Activated CD8-positive, alpha-beta memory T cell treated with anti-CD3 and anti-CD28 coated beads, Interleukin-2, amount 50 U/mL, for 48 hours (primary cell): ENCODE measurements around the gene MAPK11.
"Not testable (repeated sequence)": the region's sequence is repeated elsewhere in the genome, so short reads cannot be mapped to it uniquely, and the experiment has no call there.

Experiments
- DNase-seq: peaks from one replicate; pipeline ENCODE4 v3.0.0-alpha.2; 2020

Gene MAPK11

DNA sequence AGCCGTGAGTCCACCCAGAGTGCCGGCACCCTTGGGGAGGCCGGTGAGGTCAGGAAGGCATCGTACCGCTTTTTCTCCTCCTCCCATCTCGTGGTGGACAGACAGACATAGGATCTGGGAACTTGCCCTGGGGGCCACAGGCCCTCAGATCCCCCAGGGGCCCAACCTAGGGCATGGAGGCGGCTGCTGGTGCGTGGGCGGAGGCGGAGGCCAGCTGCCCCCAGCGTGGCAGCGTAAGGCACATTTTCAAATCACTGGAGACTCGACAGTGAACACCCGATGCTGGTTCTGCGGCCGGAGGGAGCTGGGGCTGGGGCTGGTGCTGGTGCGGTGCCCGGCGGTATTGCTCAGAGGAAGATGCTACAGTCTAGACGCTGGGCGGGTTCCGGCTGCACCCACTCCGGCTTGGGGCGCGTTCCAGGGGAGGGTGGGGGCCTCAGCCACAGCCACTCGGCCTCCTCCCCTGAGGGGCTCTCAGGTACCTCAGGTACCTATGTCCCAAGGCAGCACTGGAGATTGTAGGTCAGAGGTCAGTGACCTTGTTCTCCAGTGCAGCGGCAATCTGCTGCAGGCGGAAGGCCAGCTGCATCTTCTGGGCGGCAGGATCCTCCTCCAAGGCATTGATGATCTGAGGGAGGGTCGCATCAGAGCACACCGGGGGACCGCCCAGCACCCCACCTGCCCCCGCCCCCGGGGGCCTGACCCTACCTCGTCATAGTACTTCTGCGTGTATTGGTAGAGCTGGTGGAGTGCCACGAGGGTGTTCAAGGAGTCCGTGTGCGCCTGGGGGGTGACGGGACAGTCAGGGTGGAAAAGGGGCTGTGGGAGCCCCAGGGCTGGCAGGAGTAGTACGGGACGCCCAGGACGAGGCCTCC lies 5.2 kb upstream of the MAPK11 start:
- DNase-seq, result no peak

DNA sequence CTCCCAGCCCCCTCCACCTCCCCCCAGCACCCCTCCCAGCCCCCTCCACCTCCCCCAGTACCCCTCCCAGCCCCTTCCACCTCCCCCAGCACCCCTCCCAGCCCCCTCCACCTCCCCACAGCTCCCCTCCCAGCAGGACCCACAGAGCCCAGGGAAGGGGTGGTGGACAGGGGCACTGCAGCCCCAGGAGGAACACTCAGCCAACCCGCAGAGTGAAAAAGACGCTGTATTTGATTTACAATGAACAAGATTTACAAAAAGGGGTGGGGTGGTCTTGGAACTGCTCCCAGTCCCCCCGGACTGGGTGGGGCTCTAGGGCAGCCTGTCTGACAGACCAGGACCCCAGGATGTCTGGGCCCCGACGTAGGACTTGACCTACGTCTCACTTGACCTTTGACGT lies 4.6 kb upstream of the MAPK11 start:
- DNase-seq, result no peak

DNA sequence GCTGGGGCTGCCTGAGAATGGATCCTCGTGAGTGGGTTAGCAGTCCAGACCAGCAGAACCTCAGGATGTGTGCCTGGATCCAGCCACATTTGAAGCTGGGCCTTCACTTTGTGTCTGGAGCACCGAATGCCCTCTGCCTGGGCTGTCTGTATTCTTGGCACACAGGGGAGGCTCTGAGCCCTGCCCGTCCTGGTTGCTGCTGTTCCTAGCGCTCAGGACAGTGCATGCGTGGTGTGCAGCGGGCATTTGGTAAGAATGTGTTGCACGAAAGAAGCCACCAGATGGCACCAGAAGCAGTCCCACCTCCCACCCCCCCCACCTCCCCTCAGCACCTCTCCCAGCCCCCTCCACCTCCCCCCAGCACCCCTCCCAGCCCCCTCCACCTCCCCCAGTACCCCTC lies 4.1 kb upstream of the MAPK11 start:
- no peak for DNase-seq

DNA sequence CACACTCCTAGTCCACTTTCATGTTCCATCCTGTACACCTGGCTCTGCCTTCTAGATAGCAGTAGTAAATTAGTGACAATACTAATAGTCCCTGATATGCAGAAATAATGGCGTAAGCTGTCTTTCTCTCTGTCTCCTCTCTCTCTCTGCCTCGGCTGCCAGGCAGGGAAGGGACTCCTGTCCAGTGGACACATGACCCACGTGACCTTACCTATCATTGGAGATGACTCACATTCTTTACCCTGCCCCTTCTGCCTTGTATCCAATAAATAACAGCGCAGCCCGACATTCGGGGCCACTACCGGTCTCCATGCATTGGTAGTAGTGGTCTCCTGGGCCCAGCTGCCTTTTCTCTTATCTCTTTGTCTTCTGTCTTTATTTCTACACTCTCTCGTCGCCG lies 3.6 kb upstream of the MAPK11 start:
- DNase-seq, result not testable (repeated sequence)

- not testable (repeated sequence) for DNase-seq
These were observed 3.2 kb upstream of the MAPK11 start for GRCh38 chr22:50273352-50273751.

DNA sequence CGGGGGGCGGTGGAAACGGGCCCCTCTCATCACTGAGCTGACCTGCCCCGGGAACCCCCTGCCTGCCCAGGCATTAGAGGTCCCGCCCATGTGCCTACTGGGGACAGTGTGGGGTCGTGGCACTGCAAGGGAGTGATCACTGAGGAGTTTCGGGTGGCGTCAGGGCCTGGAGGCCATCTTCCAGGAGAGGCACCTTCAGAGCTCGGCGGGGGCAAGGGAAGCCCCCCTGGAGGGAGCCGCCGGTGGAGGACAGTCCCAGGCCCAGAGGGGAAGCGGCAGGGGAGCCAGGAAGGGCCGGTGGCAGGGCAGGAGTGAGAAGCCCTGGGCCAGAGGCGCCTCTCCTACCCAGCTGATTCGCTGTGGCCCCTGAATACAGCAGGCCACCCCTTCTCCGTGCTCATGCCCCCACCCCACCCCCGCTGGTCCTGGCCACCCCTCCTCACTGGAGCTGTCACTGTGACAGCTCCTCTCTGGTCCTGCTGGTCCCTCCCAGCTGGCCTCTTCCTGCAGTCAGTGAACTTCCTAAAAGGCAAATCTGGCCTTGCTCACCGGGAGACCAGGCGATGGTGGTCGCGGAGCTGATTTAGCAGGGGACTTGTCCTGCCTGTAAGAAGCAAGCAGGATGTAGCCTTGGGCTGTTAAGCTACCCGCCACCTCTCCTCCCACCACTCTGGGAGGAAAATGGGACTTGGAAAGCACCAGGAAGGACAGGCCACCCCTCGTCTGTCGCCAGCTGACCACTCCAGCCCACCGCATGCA lies 2.0 kb upstream of the MAPK11 start:
- DNase-seq, result no peak

DNA sequence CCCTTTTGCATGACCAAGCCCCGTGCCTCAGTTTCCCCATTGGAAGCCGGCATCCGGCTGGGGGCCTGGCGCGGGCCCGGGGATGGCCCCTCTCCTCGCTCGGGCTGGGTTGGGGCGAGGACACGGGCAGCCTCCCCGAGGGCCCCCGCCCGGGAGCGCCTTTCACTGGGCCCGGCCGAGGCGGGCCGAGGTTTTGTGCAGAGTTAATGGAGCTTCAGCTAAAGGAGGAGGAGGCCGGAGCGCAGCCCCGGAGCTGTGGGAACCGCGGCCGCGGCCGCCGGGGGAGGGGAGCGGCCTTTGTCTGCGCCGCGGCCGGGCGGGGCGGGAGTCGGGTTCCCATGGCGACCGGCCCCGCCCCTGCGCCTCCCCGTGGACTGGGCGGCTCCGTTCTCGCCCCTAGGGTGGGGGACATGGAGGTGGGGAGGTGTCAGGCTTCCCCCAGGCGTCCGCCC lies 1.4 kb upstream of the MAPK11 start:
- peak; percentile 82 for DNase-seq

- DNase-seq, result peak; percentile 84
These were observed 650 bp upstream of the MAPK11 start for GRCh38 chr22:50270666-50271394.

DNA sequence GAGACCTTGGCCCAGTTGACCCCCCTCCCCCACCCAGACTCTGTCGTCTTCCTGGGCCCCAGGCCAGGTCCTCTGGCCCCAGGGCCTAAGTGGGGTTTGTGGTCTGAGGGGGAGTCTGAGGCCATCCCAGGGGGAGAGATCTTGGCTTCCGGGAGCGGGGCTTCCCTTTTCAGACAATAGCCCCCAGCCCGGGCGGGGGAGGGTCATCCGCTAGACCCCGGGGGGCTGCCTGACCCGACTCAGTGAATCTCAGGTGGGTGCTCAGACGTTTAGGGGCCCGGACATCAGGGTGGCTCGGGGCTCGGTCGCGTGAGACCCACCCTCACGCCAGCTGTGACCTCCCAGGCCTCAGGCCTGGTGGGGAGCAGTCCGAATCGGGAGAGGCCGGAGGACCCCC lies 609 bp downstream of the MAPK11 start:
- no peak for DNase-seq

DNA sequence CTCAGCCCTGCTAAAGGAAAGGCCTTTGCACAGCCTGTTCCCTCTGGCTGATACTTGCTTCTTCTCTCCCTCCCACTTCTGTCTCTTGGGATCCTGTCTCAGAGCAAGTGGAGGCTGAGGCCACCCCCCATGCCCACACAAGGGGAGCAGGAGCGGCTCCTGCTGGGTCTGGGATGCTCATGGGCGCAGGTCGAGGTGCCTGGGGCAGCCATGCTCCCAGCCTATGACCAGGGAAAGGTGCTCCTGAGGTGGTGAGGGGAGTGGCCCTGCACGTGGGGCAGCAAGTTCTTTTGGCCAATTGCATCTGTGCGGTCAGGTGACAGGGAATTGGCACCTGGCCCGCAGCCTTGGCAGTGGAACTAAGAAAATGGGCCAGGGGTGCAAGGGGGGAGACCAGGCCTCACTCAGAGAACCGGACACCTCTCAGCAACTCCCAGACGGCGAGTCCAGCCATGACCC lies 1.5 kb downstream of the MAPK11 start:
- DNase-seq, result no peak

DNA sequence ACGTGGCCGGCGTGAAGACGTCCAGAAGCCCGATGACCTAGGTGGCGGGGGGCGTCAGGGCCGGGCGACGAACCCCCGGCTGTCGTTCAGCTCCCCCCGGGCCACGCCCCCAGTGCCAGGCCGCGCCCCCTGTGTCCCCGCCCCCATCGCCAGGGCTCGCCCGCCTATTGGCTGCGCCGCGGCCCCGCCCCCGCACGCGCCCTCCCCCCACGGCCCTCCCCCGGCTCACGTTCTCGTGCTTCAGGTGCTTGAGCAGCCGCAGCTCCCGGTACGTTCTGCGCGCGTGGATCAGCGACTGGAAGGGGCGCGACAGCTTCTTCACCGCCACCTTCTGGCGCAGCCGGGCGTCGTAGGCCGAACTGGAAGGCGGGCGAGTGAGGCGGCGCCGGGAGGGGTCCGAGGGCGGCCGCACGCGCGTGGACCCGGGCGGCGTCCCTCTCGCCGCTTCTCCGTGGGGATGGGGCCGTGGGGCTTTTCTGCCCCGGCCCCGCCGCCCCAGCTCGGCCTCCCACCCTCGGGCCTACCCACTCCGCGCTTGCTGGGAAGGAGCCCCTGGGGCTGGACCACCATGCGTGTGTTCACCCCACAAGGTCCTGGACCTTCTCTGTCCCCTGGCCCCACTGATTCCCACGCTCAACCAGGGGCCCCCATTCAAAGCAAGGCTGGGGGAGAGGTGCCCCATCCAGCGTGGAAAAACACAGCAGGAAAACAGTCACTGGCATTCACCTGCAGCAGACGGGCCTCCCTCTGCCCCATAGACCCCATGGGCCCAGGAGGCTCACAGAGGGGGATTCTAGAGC lies 2.4 kb downstream of the MAPK11 start:
- peak; percentile 83 for DNase-seq

DNA sequence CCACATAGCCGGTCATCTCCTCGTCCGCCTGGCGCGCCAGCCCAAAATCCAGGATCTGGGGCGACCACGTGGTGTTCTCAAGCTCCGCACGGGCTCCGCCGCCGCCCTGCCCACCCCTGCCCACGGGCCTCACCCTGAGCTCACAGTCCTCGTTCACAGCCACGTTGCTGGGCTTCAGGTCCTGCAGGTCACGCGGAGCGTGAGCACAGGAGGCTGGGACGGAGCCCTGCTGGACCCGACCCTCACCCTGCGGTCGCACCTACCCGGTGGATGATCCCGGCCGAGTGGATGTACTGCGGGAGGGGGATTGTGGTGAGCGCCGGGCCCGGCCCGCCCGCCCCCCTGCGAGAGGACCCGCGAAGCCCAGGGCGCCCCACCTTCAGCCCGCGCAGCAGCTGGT lies 3.2 kb downstream of the MAPK11 start:
- no peak for DNase-seq

GRCh38 chr22:50264946-50265669 lies 5.1 kb downstream of the MAPK11 start:
- DNase-seq, result no peak

GRCh38 chr22:50264104-50264745 lies 6.0 kb downstream of the MAPK11 start:
- DNase-seq, result no peak

GRCh38 chr22:50262973-50263617 lies 7.1 kb downstream of the MAPK11 start:
- DNase-seq, result no peak

DNA sequence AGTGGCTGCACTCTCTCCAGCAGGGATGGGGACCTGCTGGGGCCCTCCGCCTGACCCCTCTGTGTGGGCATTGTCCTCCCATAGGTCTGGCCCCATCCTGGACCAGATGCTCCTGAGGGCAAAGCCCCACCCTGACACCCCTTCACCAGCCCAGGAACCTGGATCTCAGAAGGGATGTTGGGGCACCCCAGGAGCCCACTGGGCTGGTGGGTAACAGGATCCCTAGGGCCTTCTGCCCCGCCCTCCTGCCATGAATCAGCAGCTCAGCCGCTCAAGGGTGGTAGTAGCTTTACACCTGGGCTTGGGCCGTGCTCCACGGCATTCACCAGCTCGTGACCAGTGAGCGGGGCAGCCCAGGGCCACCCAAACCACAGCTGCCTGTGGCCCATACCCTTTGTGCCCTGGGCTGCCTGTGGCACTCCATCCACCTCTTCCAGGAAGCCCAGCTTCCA lies 7.7 kb downstream of the MAPK11 start:
- DNase-seq, result no peak

DNA sequence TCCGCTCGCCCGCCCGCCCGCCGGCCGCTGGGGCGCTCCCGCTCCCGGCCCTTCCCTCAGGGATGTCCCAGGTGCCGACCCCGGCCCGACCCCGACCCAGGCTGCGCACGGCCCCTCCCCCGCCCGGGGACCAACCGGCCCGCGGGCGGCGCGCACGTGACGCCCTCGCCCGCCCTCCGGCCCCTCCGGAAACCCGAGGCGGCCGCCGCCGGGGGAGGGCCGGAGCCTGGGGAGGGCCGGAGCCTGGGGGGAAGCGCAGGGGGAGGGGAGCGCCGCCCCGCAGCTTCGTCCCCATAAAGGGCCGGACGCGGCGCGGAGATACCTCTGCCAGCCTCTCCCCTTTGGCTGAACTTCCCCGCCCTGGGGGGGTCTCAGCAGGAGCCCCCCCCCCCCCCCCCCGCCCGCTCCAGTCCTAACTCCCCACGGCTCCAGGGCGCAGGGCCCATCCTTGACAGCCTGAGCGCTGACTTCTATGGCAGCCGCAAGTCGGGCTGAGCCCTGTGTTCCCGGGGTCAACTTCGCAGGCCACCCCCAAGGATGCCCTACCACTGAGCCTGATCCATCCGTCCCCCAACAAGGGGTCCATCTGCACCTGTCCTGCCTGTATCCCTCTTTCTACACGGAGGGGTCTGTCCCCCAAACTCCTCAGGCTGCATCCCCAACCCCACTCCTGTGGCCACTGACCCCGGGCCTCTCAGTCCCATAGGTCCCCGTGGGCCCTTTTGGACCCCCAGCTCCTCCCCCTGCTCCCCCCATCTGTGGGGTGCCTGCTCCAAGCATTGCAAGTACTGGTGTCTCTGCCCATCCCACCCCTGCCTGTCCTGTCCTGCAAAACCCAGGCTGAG lies 8.3 kb downstream of the MAPK11 start, which contains the start of gene MAPK12:
MAPK12 (minus strand) TSS at position 69 of the 845 bp plus-strand sequence. CDS start 174 bp downstream, outside the sequence.
- no peak for DNase-seq

GRCh38 chr22:50260801-50261614 lies 9.2 kb downstream of the MAPK11 start:
- DNase-seq, result peak; percentile 80

DNA sequence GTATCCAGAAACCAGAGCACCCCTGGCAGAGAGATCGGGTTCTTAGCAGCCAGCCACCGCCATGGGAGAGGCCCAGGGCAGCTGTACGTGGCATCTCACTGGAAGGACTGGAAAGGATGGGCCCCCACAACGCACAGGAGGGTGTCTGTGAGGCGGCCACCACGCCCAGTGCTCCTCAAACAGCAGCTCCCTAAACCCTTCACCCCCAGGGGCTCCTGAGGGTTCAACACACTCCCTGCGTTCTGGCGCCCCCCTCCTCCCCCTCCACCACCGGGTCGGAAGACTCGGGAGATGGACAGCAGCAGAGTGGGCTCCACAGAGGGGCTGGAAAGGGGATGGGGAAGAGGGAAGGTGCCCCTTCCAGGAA lies 9.8 kb downstream of the MAPK11 start:
- no peak for DNase-seq
